PC-9 (cell line): ENCODE results near the gene PLA2G12B.
"Not testable (repeated sequence)": the region's sequence is repeated elsewhere in the genome, so short reads cannot be mapped to it uniquely, and the experiment has no call there.

Experiments
- CTCF ChIP-seq: fragments of 200-600 bp; sonication (generic); conservative IDR thresholded peaks from 2 replicates; pipeline ENCODE4 v1.6.1; 2017; ENCODE audit warnings: mixed run types, antibody characterized with exemption, mild to moderate bottlenecking, moderate library complexity
- EZH2 ChIP-seq: fragments of 200-600 bp; sonication (generic); IDR thresholded peaks from 2 replicates; pipeline ENCODE4 v1.8.0; 2017; ENCODE audit warnings: antibody characterized with exemption, low read depth

- not testable (repeated sequence) for TF ChIP-seq CTCF, EZH2
Observed at GRCh38 chr10:72917201-72917600, 37.4 kb downstream of the PLA2G12B start.
